ENCODE results near the gene PIP4K2C. TPM values are rescaled to one million over a fixed set of nuclear protein-coding genes. Genes with fewer than 3 reads are reported as not detected.

The PIP4K2C gene
- total and polyA plus RNA-seq, 2 of the 4 experiments (the other 2 are of a cell fraction), result 12.5 to 23.1 TPM

DNA sequence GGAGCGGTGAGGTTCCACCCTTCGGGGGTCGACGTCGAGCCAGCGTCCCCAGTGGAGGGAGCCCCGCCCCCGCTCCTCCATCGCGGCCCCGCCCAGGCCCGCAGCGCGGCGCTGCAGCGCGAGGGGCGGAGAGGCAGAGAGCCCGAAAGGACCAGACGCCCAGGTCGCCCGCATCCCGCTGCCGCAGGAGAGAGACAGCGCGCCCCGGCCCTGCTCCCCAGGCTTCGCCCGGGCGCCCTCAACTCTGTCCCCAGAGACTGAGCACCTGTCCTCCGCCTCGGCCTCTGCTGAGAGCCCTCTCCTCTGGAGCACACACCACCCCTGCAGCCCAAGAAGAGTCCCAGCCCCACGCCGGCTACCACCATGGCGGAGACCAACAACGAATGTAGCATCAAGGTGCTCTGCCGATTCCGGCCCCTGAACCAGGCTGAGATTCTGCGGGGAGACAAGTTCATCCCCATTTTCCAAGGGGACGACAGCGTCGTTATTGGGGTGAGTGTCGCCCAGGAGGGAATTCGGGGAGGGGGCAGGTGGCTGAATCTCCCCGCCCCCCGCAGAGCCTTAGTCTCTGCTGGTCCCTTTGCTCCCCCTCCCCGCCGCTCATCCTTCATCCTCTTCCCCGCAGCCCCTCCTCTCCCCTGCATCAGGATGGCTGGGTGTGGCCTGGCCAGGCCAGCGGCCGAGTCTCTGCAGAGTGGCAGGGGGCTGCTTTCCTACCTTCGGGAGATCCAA, 40.9 kb upstream of the PIP4K2C start, which contains the start of gene KIF5A:
TSS of gene KIF5A (plus strand) at position 136 of the 732 bp plus-strand sequence. CDS start at position 364, 228 bp downstream.
- Histone ChIP-seq H4K5ac (ENCODE audit: low read depth, low read length) (no peak within 1 kb of the TSS), H4K91ac (ENCODE audit: insufficient read depth, low read depth, low read length) (no peak within 1 kb of the TSS), H2BK120ac (ENCODE audit: low read depth, low read length) (0 out of 2 replicates have a peak within 1 kb of the TSS, but pooled peaks have one; percentile 40), H4K20me1 (ENCODE audit: insufficient read depth, low read length) (peaks cover 10% of the 10 kb centered on the region), H3K14ac (replicated peaks; ENCODE audit: low read depth, low read length) (no peak within 1 kb of the TSS), H2BK15ac (ENCODE audit: low read depth, low read length) (no peak within 1 kb of the TSS), H3K36me3 (ENCODE audit: control insufficient read depth, insufficient read depth, low read length) (no peaks in the 10 kb centered on the region), H2AK9ac (replicated peaks; ENCODE audit: low read depth, low read length, poor library complexity) (no peak within 1 kb of the TSS), H2BK20ac (ENCODE audit: low read depth, low read length) (no peak within 1 kb of the TSS), H3K9me1 (ENCODE audit: insufficient read depth, low read length) (peaks cover 16% of the 10 kb centered on the region), H3K4ac (ENCODE audit: low read depth, low read length) (no peak within 1 kb of the TSS), H3K9me3 (ENCODE audit: control insufficient read depth, insufficient read depth, low read length) (no peaks in the 10 kb centered on the region), H2AK5ac (ENCODE audit: low read depth, low read length) (no peak within 1 kb of the TSS), H3K27ac (ENCODE audit: insufficient read depth, low read length) (no peak within 1 kb of the TSS), H3K79me1 (ENCODE audit: low read depth in 1 of 2, low read length in 2 of 2) (peaks cover 7 to 22% of the 10 kb centered on the region in 2 experiments; a peak in 3 of 4 replicates), H3K56ac (ENCODE audit: extremely low read depth, insufficient read depth, low read length) (no peak within 1 kb of the TSS), H3K4me2 (ENCODE audit: low read depth, low read length) (peak within 1 kb of the TSS; percentile 76), H2BK5ac (ENCODE audit: low read depth, low read length, poor library complexity, severe bottlenecking) (no peak within 1 kb of the TSS), H3K23ac (ENCODE audit: low read depth, low read length) (no peak within 1 kb of the TSS), H3K27me3 (ENCODE audit: control insufficient read depth, insufficient read depth, low read length) (peaks cover 46% of the 10 kb centered on the region), H2AFZ (replicated peaks; ENCODE audit: low read length, poor library complexity) (peak within 1 kb of the TSS; percentile 82), H4K8ac (ENCODE audit: low read depth in 2 of 2, low read length in 2 of 2) (peak within 1 kb of the TSS in 1 of 2 experiments; percentile 56; a peak in 1 of 4 replicates), H3K4me3 (ENCODE audit: insufficient read depth, low read depth, low read length) (peak within 1 kb of the TSS; percentile 51), H3K9ac (ENCODE audit: low read depth, low read length) (peak within 1 kb of the TSS; percentile 34; the same call in 1 of the 2 replicates), H3K4me1 (ENCODE audit: control insufficient read depth, insufficient read depth, low read length) (peaks cover 10% of the 10 kb centered on the region), H3K18ac (ENCODE audit: low read depth, low read length) (no peak within 1 kb of the TSS)
- ATAC-seq (ENCODE audit: low read depth) (peak; percentile 25; the same call in 1 of the 2 replicates), DNase-seq (no peak)
- dilution Hi-C loops (cut with HindIII; ENCODE audit: low sequenced_read_pairs, unreplicated experiment) (loop anchor here (25.0 kb wide), 1 partner anchor 112 kb away; no protein-coding TSS in a partner anchor), intact Hi-C loops (cut with micrococcal nuclease) (no loop called here), in situ Hi-C loops (cut with MboI; ENCODE audit: low sequenced_read_pairs) (no loop called here)
- no TSS peak for BruUV-seq (replicated peaks)
- WGBS, 2 experiments (ENCODE audit: extremely low coverage in 2 of 2, insufficient read length in 1 of 2), result 14% methylated on average over 12 of the region's 52 CpGs; no CpG with 5 or more reads in 1 of the 2 experiments
- ChIA-PET CTCF (no interaction called here), POLR2A (ENCODE audit: unreplicated experiment) (no interaction called here)
- no peak for TF ChIP-seq RCOR1 (IDR thresholded peaks at IDR 0.05; ENCODE audit: insufficient replicate concordance, low read length)
- no peak for TF ChIP-seq FOS (IDR thresholded peaks at IDR 0.05; ENCODE audit: low read depth, low read length)
- no peak for TF ChIP-seq POLR2A (IDR thresholded peaks at IDR 0.05; ENCODE audit: low read depth, low read length)
- no peak for TF ChIP-seq NFE2L2 (IDR thresholded peaks at IDR 0.05; ENCODE audit: low read depth, low read length)
- TF ChIP-seq, protein P1, sequence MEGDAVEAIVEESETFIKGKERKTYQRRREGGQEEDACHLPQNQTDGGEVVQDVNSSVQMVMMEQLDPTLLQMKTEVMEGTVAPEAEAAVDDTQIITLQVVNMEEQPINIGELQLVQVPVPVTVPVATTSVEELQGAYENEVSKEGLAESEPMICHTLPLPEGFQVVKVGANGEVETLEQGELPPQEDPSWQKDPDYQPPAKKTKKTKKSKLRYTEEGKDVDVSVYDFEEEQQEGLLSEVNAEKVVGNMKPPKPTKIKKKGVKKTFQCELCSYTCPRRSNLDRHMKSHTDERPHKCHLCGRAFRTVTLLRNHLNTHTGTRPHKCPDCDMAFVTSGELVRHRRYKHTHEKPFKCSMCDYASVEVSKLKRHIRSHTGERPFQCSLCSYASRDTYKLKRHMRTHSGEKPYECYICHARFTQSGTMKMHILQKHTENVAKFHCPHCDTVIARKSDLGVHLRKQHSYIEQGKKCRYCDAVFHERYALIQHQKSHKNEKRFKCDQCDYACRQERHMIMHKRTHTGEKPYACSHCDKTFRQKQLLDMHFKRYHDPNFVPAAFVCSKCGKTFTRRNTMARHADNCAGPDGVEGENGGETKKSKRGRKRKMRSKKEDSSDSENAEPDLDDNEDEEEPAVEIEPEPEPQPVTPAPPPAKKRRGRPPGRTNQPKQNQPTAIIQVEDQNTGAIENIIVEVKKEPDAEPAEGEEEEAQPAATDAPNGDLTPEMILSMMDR (conservative IDR thresholded peaks at IDR 0.05; ENCODE audit: low read depth, low read length), result no peak
- 0 out of 2 replicates have a peak, but pooled peaks have one; percentile 12 for TF ChIP-seq MAZ (IDR thresholded peaks at IDR 0.05; ENCODE audit: borderline replicate concordance, low read depth, low read length)
- TF ChIP-seq RAD21 (IDR thresholded peaks at IDR 0.05; ENCODE audit: low read length), result no peak

Data from IMR-90 (cell line).